HG03066 (cell line): ENCODE data around the gene APOBEC3G.

Source experiments
- ATAC-seq: cut with Tn5 transposase; IDR thresholded peaks from one replicate; pipeline ENCODE4 v1.9.1; 2021; ENCODE audit warnings: low read depth; ENCODE audit not compliant: unreplicated experiment

Gene APOBEC3G

GRCh38 chr22:39090426-39091064 lies 13.5 kb downstream of the APOBEC3G start:
- no peak for ATAC-seq

- ATAC-seq = no peak
Measured at GRCh38 chr22:39091126-39092081, 14.3 kb downstream of the APOBEC3G start.

GRCh38 chr22:39092111-39092862 lies 15.2 kb downstream of the APOBEC3G start:
- no peak for ATAC-seq

GRCh38 chr22:39094717-39095389 lies 17.8 kb downstream of the APOBEC3G start:
- no peak for ATAC-seq

GRCh38 chr22:39095971-39096370 lies 18.9 kb downstream of the APOBEC3G start:
- ATAC-seq = no peak

GRCh38 chr22:39097098-39098020 lies 20.3 kb downstream of the APOBEC3G start, which contains the start of gene APOBEC3H:
Gene APOBEC3H, plus strand, starts transcription at chr22:39097244. Its CDS starts 3,035 bp downstream, at chr22:39100279.
- ATAC-seq = no peak

- ATAC-seq = no peak
Measured at GRCh38 chr22:39098026-39098425, 21.0 kb downstream of the APOBEC3G start.

- no peak for ATAC-seq
Measured at GRCh38 chr22:39098576-39098975, 21.5 kb downstream of the APOBEC3G start.

- ATAC-seq = no peak
Measured at GRCh38 chr22:39101226-39101625, 24.2 kb downstream of the APOBEC3G start.

- ATAC-seq = no peak
Measured at GRCh38 chr22:39103431-39103830, 26.4 kb downstream of the APOBEC3G start.

- no peak for ATAC-seq
Measured at GRCh38 chr22:39106326-39106725, 29.3 kb downstream of the APOBEC3G start.

- ATAC-seq = no peak
Measured at GRCh38 chr22:39108487-39108886, 31.4 kb downstream of the APOBEC3G start.

- ATAC-seq = no peak
Measured at GRCh38 chr22:39109361-39109760, 32.3 kb downstream of the APOBEC3G start.

- no peak for ATAC-seq
Measured at GRCh38 chr22:39110631-39111561, 33.8 kb downstream of the APOBEC3G start.

GRCh38 chr22:39114112-39114511 lies 37.0 kb downstream of the APOBEC3G start:
- no peak for ATAC-seq

GRCh38 chr22:39115570-39115969 lies 38.5 kb downstream of the APOBEC3G start:
- ATAC-seq = no peak

- no peak for ATAC-seq
Measured at GRCh38 chr22:39115977-39116621, 39.0 kb downstream of the APOBEC3G start.
